CD4-positive, alpha-beta T cell (primary cell): Measurements from ENCODE around the gene MEGF11. TPM values are rescaled to one million over a fixed set of nuclear protein-coding genes. Genes with fewer than 3 reads are reported as not detected.

ENCODE experiments used
- ATAC-seq: fragments of 200-7000 bp; cut with Tn5 transposase; one replicate; pipeline ENCODE4 v1.10.0; 2022; ENCODE audit warnings: mild to moderate bottlenecking; ENCODE audit not compliant: poor library complexity
- CTCF ChIA-PET: fragments of 350-600 bp; sonication (Branson Sonifier 250); formaldehyde crosslinking; loops from one replicate; lab custom pipeline; 2021; ENCODE audit warnings: antibody characterized with exemption, inconsistent platforms; lab: Charles Lee
- POLR2A ChIA-PET: fragments of 350-600 bp; sonication (Branson Sonifier 250); formaldehyde crosslinking; loops from one replicate; lab custom pipeline; 2021; ENCODE audit warnings: antibody characterized with exemption, inconsistent platforms; lab: Charles Lee
- DNase-seq, 14 experiments: peaks; one replicate each; pipeline ENCODE4 v3.0.0-alpha.2; 2013 to 2020; ENCODE audit warnings: mixed read lengths in 2 of 14
- H3K27ac ChIP-seq, 2 donors: one replicate each; pipeline versions ENCODE4 v1.5.1 to v1.7.0; 2013; ENCODE audit warnings: low read length in 2 of 2, low read depth in 1 of 2, mild to moderate bottlenecking in 1 of 2
- H3K27me3 ChIP-seq, 2 experiments: 1 replicate in 1 of 2; 2 replicates in 1 of 2; pipeline versions ENCODE4 v1.6.1 to v1.7.0; 2013; ENCODE audit warnings: low read length in 2 of 2, control low read depth in 1 of 2, mild to moderate bottlenecking in 1 of 2, moderate library complexity in 1 of 2; ENCODE audit not compliant: insufficient read depth in 2 of 2, control insufficient read depth in 1 of 2
- H3K36me3 ChIP-seq: one replicate; pipeline ENCODE4 v1.6.1; 2013; ENCODE audit warnings: low read length, control low read depth; ENCODE audit not compliant: insufficient read depth
- H3K4me1 ChIP-seq: one replicate; pipeline ENCODE4 v1.6.1; 2013; ENCODE audit warnings: low read length, control low read depth; ENCODE audit not compliant: insufficient read depth
- H3K4me3 ChIP-seq: one replicate; pipeline ENCODE4 v1.5.1; 2013; ENCODE audit warnings: mild to moderate bottlenecking, low read length, moderate library complexity
- H3K9me3 ChIP-seq, 2 experiments: 1 replicate in 1 of 2; 2 replicates in 1 of 2; pipeline versions ENCODE4 v1.6.1 to v1.7.0; 2013; ENCODE audit warnings: low read length in 2 of 2, mild to moderate bottlenecking in 2 of 2, control low read depth in 1 of 2, moderate library complexity in 1 of 2; ENCODE audit not compliant: control insufficient read depth in 1 of 2, insufficient read depth in 1 of 2
- H3K27ac Mint-ChIP-seq: one replicate; pipeline ENCODE4 v1.8.0; 2020; ENCODE audit warnings: mixed read lengths
- H3K27me3 Mint-ChIP-seq: one replicate; pipeline ENCODE4 v1.8.0; 2021; ENCODE audit warnings: mixed read lengths
- H3K36me3 Mint-ChIP-seq: one replicate; pipeline ENCODE4 v1.8.0; 2021; ENCODE audit warnings: low read depth, mixed read lengths
- H3K4me1 Mint-ChIP-seq: one replicate; pipeline ENCODE4 v1.8.0; 2021; ENCODE audit warnings: low read depth, mixed read lengths
- H3K4me3 Mint-ChIP-seq: one replicate; pipeline ENCODE4 v1.8.0; 2020; ENCODE audit warnings: mild to moderate bottlenecking, mixed read lengths
- H3K9me3 Mint-ChIP-seq: one replicate; pipeline ENCODE4 v1.8.0; 2020; ENCODE audit warnings: mixed read lengths
- intact Hi-C, 2 experiments: fragments of 100-400 bp; cut with DNase I in 1 of 2; cut with micrococcal nuclease in 1 of 2; formaldehyde crosslinking; loops; one replicate each; pipeline versions ENCODE4 v1.15.1 to v1.9.0; 2023 to 2025; cut with DNase I, micrococcal nuclease
- total RNA-seq, 174 experiments: library from RNA in 2 of 174; stranded (reverse) in 2 of 174; gene quantifications; one replicate each; pipeline ENCODE4 v1.2.3 and lab custom pipeline; 2021 to 2026
- TF ChIP-seq, protein P1 (sequence below): fragments of 200-600 bp; IDR thresholded peaks from one replicate; pipeline ENCODE4 v1.8.0; 2022; ENCODE audit warnings: antibody characterized with exemption, mild to moderate bottlenecking

MEGF11 gene
- total RNA-seq, 2 experiments from 2014 or later = not detected

GRCh38 chr15:66077320-66077663 is 176.3 kb downstream of the MEGF11 start:
- intact Hi-C loops = no loop called here
- CTCF ChIA-PET = no interaction called here
- H3K27ac ChIP-seq = no peak overlapping the region
- DNase-seq (no peak), ATAC-seq (no peak)
- Mint-ChIP-seq H3K27me3 (peaks cover 29% of the 10 kb centered on the region), H3K27ac (no peak overlapping the region), H3K9me3 (no peaks in the 10 kb centered on the region), H3K36me3 (no peaks in the 10 kb centered on the region), H3K4me1 (no peaks in the 10 kb centered on the region), H3K4me3 (no peak overlapping the region)
- no peaks in the 10 kb centered on the region for H3K9me3 ChIP-seq
- no peaks in the 10 kb centered on the region for H3K4me1 ChIP-seq
- no peaks in the 10 kb centered on the region for H3K27me3 ChIP-seq
- no peaks in the 10 kb centered on the region for H3K36me3 ChIP-seq
- no peak overlapping the region for H3K4me3 ChIP-seq
- POLR2A ChIA-PET = no interaction called here
- TF ChIP-seq, protein P1, sequence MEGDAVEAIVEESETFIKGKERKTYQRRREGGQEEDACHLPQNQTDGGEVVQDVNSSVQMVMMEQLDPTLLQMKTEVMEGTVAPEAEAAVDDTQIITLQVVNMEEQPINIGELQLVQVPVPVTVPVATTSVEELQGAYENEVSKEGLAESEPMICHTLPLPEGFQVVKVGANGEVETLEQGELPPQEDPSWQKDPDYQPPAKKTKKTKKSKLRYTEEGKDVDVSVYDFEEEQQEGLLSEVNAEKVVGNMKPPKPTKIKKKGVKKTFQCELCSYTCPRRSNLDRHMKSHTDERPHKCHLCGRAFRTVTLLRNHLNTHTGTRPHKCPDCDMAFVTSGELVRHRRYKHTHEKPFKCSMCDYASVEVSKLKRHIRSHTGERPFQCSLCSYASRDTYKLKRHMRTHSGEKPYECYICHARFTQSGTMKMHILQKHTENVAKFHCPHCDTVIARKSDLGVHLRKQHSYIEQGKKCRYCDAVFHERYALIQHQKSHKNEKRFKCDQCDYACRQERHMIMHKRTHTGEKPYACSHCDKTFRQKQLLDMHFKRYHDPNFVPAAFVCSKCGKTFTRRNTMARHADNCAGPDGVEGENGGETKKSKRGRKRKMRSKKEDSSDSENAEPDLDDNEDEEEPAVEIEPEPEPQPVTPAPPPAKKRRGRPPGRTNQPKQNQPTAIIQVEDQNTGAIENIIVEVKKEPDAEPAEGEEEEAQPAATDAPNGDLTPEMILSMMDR = no peak

GRCh38 chr15:66076591-66077319 is 176.8 kb downstream of the MEGF11 start:
- no peaks in the 10 kb centered on the region for H3K36me3 ChIP-seq
- no peaks in the 10 kb centered on the region for H3K4me1 ChIP-seq
- ATAC-seq (no peak), DNase-seq (no peak)
- ChIA-PET CTCF (no interaction called here), POLR2A (no interaction called here)
- no peak overlapping the region for H3K4me3 Mint-ChIP-seq
- H3K36me3 Mint-ChIP-seq = no peaks in the 10 kb centered on the region
- no peaks in the 10 kb centered on the region for H3K9me3 ChIP-seq
- H3K27me3 ChIP-seq = no peaks in the 10 kb centered on the region
- H3K9me3 Mint-ChIP-seq = no peaks in the 10 kb centered on the region
- TF ChIP-seq, protein P1 = no peak
- intact Hi-C loops = no loop called here
- H3K27me3 Mint-ChIP-seq = peaks cover 29% of the 10 kb centered on the region
- no peak overlapping the region for H3K27ac ChIP-seq
- no peaks in the 10 kb centered on the region for H3K4me1 Mint-ChIP-seq
- H3K27ac Mint-ChIP-seq = no peak overlapping the region
- no peak overlapping the region for H3K4me3 ChIP-seq

DNA sequence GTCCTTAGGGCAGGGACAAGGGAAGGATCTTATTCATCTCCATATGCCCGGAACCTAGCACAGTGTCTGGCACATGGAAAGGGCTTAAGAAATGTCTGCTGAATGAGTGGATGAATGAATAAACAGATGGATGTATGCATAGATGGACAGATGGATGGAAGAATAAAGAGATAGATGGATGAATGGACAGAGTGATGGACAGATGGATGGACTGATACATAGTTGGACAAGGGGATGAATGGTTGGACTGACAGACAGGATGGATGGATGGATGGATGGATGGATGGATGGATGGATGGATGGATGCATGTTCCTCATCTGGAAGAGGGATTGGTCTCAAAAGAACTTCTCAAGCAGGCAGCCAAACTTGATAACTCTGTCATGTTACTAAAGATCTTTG is 177.6 kb downstream of the MEGF11 start:
- CTCF ChIA-PET = no interaction called here
- H3K9me3 Mint-ChIP-seq = no peaks in the 10 kb centered on the region
- POLR2A ChIA-PET = no interaction called here
- ATAC-seq = no peak
- no peak for DNase-seq
- H3K27ac ChIP-seq = no peak overlapping the region
- H3K4me3 ChIP-seq = no peak overlapping the region
- no peak overlapping the region for H3K4me3 Mint-ChIP-seq
- TF ChIP-seq, protein P1 = no peak
- no peak overlapping the region for H3K27ac Mint-ChIP-seq
- intact Hi-C loops = no loop called here
- H3K36me3 ChIP-seq = no peaks in the 10 kb centered on the region
- H3K4me1 ChIP-seq = no peaks in the 10 kb centered on the region
- H3K9me3 ChIP-seq = no peaks in the 10 kb centered on the region
- no peaks in the 10 kb centered on the region for H3K27me3 ChIP-seq
- H3K4me1 Mint-ChIP-seq = no peaks in the 10 kb centered on the region
- no peaks in the 10 kb centered on the region for H3K36me3 Mint-ChIP-seq
- peaks cover 29% of the 10 kb centered on the region for H3K27me3 Mint-ChIP-seq
